Glomerular endothelial cell (primary cell): Measurements from ENCODE around the gene IGFLR1. TPM values are rescaled to one million over a fixed set of nuclear protein-coding genes. Genes with fewer than 3 reads are reported as not detected.

Source experiments
- DNase-seq: peaks from one replicate; pipeline ENCODE4 v3.0.0-alpha.2; 2011; ENCODE audit warnings: low read depth, low spot score; ENCODE audit errors: extremely low read depth
- total RNA-seq: library from RNA; depleted of rRNA; stranded (reverse); fragments of >200 nt; gene quantifications from 2 replicates; pipeline ENCODE4 v1.2.3, GENCODE V29; 2015

Gene IGFLR1
- total RNA-seq, 1 donor from 2014 or later = 3.2 TPM

GRCh38 chr19:35740423-35741202 lies 1.6 kb downstream of the IGFLR1 start:
- no peak for DNase-seq

GRCh38 chr19:35740108-35740422 lies 2.2 kb downstream of the IGFLR1 start:
- DNase-seq = no peak

- no peak for DNase-seq
These were observed 2.8 kb downstream of the IGFLR1 start for GRCh38 chr19:35739275-35740107.

- no peak for DNase-seq
These were observed 3.4 kb downstream of the IGFLR1 start for GRCh38 chr19:35738887-35739229.

GRCh38 chr19:35738021-35738886 lies 4.0 kb downstream of the IGFLR1 start:
- no peak for DNase-seq

- DNase-seq = no peak
These were observed 5.1 kb downstream of the IGFLR1 start for GRCh38 chr19:35736913-35737886.

GRCh38 chr19:35734889-35735288 lies 7.4 kb downstream of the IGFLR1 start:
- DNase-seq = no peak

- no peak for DNase-seq
These were observed 8.0 kb downstream of the IGFLR1 start for GRCh38 chr19:35734273-35734672.

- no peak for DNase-seq
These were observed 8.8 kb downstream of the IGFLR1 start for GRCh38 chr19:35733180-35734125.

- DNase-seq = no peak
These were observed 9.6 kb downstream of the IGFLR1 start for GRCh38 chr19:35732540-35733179.

GRCh38 chr19:35731779-35732405 lies 10.4 kb downstream of the IGFLR1 start:
- DNase-seq = no peak

GRCh38 chr19:35731353-35731752 lies 10.9 kb downstream of the IGFLR1 start:
- DNase-seq = no peak

- no peak for DNase-seq
These were observed 11.9 kb downstream of the IGFLR1 start for GRCh38 chr19:35730326-35730725.

GRCh38 chr19:35729763-35730162 lies 12.5 kb downstream of the IGFLR1 start:
- no peak for DNase-seq

GRCh38 chr19:35729021-35729420 lies 13.2 kb downstream of the IGFLR1 start:
- no peak for DNase-seq

- DNase-seq = no peak
These were observed 14.1 kb downstream of the IGFLR1 start for GRCh38 chr19:35727956-35728706.
